Motor neuron (in vitro differentiated cells): ENCODE measurements around the gene TMEM121B. TPM values are rescaled to one million over a fixed set of nuclear protein-coding genes. Genes with fewer than 3 reads are reported as not detected.

Experiments
- ATAC-seq, 8 experiments: fragments of 200-7000 bp; cut with Tn5 transposase; replicated peaks in 6 of 8; 2 replicates each; pipeline ENCODE4 v1.8.0; 2021; ENCODE audit warnings: mild to moderate bottlenecking in 8 of 8, moderate library complexity in 8 of 8
- H3K27ac ChIP-seq, 2 donors: fragments of 250-450 bp; sonication (Bioruptor Pico); 2 replicates each; pipeline ENCODE4 v1.9.0; 2021; ENCODE audit warnings: antibody characterized with exemption in 2 of 2, mild to moderate bottlenecking in 2 of 2, moderate library complexity in 1 of 2
- H3K4me1 ChIP-seq, 2 donors: fragments of 250-450 bp; sonication (Bioruptor Pico); replicated peaks in 1 of 2; 2 replicates each; pipeline ENCODE4 v1.6.1; 2021; ENCODE audit warnings: antibody characterized with exemption in 2 of 2, mild to moderate bottlenecking in 2 of 2, moderate library complexity in 1 of 2
- H3K4me3 ChIP-seq, 5 donors: fragments of 250-450 bp; sonication (Bioruptor Pico); 2 replicates each; pipeline ENCODE4 v1.9.0; 2021; ENCODE audit warnings: antibody characterized with exemption in 5 of 5, mild to moderate bottlenecking in 5 of 5, moderate library complexity in 4 of 5
- WGBS, 10 experiments: fragments of 450-650 bp; shearing (Covaris generic); methylation state at CpG; one replicate each; pipeline ENCODE4 v1.0.0; 2022; 5-methylcytosine and 5-hydroxymethylcytosine counted together
- in situ Hi-C, 9 experiments: fragments of 400-800 bp; cut with MboI; loops; one replicate each; pipeline ENCODE4 v1.15.0; 2021; ENCODE audit warnings: low sequenced_read_pairs in 9 of 9, low pct_unique_long_range_greater_than_20kb in 2 of 9; ENCODE audit not compliant: unreplicated experiment in 9 of 9
- total RNA-seq, 8 experiments: library from RNA; unstranded; fragments of 300-600 nt; gene quantifications; 2 replicates each; pipeline versions ENCODE4 v1.2.3 to v1.2.4, GENCODE V29; 2022

Gene TMEM121B
- total RNA-seq, 8 experiments from 2014 or later: 0.15 to 10.3 (median 4.9) TPM

DNA sequence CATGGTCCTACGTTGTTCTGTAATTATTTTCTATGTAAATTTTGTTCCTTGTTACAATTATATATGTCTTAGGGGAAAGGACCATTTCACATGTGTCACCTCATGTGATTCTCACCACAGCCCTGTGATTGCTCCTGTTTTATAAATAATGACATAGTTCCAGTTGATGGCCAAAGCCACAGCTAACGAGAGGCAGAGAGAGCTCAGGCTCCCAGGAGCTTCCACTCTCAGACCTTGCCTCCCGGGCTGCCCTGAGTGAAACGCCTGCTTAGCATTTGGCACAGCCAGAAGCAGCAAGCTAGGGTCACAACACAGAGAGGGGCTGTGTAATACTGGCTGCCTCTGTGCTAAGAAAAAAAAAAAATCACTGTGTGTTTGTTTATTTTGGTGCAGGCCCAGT, 5.9 kb downstream of the TMEM121B start:
- ATAC-seq: peak in 5 of 8 experiments; percentile 18 to 66 (median 63)
- in situ Hi-C loops: no loop called here
- WGBS, 10 experiments: 16 to 78% (median 47%) methylated on average over 1 to 4 of the region's 4 CpGs; no CpG with 5 or more reads in 3 of the 10 experiments
- H3K27ac ChIP-seq: no peak overlapping the region
- peaks cover 7 to 31% of the 10 kb centered on the region in 2 donors for H3K4me1 ChIP-seq
- no peak overlapping the region for H3K4me3 ChIP-seq

DNA sequence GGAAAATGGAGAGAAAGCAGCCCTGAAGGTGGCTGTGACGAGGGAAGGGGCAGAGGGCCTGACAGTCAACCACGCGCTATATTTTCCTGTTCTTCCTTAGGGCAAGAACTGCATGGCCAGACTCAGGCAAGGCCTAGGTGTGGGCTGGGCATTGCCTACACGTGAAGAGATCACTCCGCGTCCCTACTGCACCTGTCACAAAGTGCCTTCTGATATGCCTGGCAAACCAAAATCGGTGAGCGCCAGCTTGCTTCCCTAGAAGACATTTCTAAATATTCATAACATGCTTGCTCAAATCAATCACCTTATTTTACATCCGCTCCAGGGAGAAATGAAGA, 6.3 kb downstream of the TMEM121B start:
- ATAC-seq: peak in 1 of 8 experiments; percentile 3
- Histone ChIP-seq H3K4me3 (no peak overlapping the region), H3K4me1 (peaks cover 7 to 31% of the 10 kb centered on the region in 2 donors), H3K27ac (no peak overlapping the region)
- WGBS, 10 experiments: 68 to 100% (median 86%) methylated on average over 2 to 8 of the region's 9 CpGs; no CpG with 5 or more reads in 2 of the 10 experiments
- in situ Hi-C loops: no loop called here

DNA sequence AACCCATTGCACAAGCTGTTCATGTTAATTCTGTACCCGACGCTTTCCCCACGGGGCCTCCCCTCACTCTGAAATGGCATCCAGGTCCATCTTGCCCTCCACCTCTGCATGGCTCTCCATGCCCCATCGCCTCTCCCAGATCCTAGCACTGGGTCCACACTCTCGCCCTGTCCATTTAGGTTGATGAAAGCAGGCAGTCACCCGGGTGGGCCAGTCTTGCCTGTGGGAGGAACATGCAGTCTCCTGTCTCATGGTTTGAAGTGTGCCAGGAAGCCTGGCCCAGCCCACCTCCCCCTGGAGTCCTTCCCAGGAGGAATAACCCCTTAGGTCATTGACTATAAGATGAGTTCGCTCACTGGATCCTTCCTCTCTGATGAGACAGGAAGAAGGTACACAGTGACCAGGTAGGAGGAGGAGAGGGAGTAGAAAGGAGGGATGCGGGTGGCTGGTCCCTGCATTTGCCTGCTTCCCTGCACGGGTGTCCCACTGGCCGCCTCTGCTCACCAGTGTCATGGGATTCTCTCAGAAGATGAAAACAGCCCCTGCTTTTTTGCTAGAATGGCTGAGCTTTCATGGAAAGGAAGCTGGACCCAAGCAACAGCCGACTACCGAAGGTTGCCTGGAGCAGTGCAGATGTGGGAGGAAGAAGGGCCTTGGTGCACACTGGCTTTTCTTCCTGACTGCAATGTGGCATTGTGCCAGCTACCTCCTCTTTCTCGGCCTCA, 6.8 kb downstream of the TMEM121B start:
- H3K27ac ChIP-seq: no peak overlapping the region
- no peak overlapping the region for H3K4me3 ChIP-seq
- in situ Hi-C loops: no loop called here
- H3K4me1 ChIP-seq: peaks cover 7 to 28% of the 10 kb centered on the region in 2 donors
- no peak for ATAC-seq
- WGBS, 10 experiments: 50 to 93% (median 78%) methylated on average over 1 to 9 of the region's 13 CpGs; no CpG with 5 or more reads in 5 of the 10 experiments

DNA sequence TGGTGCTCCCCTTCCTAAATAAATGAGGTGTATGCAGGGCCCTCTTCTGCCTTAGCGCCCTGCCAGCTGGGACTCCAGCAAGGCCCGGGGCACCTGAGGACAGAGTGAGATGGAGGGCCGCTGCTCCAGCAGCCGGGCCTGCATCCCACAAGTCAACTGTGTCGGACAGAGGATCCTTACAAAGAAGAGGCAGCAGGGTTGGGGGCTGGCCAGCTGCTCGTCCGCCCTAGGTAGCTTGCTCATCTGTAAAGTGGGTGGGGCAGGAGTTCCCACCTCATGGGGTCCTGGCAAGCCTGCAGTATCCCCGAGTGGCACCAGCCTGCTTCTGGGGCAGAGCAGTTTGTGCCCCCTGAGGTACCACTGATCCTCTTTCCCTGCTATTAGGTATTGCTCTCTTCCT, 7.6 kb downstream of the TMEM121B start:
- Histone ChIP-seq H3K4me1 (peaks cover 7 to 21% of the 10 kb centered on the region in 2 donors), H3K27ac (no peak overlapping the region), H3K4me3 (no peak overlapping the region)
- no peak for ATAC-seq
- in situ Hi-C loops: no loop called here
- WGBS, 10 experiments: 62 to 85% (median 79%) methylated on average over 1 to 4 of the region's 8 CpGs; no CpG with 5 or more reads in 5 of the 10 experiments

DNA sequence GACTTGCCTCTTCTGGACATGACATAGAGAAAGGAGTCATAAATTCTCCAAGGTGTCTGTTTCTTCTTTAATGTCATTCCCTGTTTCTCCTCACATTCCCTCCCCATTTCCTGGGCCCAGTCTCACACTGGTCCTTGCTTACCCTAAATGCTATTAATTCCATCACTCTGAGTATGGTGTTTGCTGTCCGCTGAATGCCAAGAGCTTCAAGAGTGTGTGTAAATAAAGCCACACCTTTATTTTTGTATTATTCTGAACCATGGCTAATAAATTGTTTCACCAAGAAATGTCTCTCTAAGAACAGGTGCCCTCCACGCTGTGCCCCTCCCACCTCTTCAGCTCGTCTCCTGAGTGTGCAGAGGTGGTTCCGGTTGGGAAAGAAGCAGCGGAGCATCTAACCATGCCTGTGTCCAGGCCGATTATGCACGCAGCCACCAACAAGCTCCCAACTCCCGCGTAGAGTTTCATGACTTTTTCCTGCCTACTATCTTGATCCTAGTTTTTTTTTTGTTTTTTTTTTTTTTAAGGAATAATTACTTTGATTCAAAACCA, 8.6 kb downstream of the TMEM121B start:
- in situ Hi-C loops: no loop called here
- H3K4me1 ChIP-seq: peaks cover 7 to 11% of the 10 kb centered on the region in 2 donors
- ATAC-seq: no peak
- no peak overlapping the region for H3K27ac ChIP-seq
- H3K4me3 ChIP-seq: no peak overlapping the region
- WGBS, 10 experiments: 53 to 93% (median 77%) methylated on average over 2 to 9 of the region's 9 CpGs; no CpG with 5 or more reads in 1 of the 10 experiments

DNA sequence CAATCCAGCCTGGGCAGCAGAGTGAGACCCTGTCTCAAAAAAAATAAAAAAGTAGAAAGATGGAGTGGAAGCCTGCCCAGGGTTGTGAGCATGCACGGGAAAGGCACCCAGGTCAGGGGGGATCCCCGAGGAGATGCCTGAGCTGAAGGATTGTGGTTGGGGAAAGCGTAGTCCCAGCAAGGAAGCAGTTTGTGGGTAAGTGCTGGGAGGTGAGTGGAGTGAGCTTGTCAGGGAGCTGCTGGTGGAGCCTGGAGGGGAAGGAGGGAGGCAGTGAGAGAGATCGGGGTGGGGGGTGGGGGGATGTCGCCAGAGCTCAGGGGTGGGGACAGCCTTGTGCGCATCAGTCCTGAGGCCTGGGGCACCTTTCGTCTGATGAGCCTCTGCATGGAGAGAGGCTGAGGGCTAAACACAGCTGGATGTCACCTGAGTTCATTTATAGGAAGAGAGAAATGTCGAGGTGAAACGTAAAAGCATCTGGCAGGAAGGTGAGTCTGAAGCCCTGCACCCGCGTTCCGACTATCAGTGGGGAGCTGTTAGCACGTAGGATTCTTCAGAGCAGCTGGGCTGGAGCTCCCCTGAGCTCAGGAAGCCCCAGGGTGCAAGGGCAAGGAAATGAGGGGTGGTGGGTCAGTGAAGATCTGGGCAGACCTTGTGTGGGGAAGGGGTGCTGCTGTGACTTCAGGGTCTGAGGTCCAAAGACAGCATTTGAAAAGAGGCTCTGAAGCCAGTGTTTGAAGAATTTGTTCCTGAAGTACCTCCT, 10.2 kb downstream of the TMEM121B start:
- in situ Hi-C loops: no loop called here
- Histone ChIP-seq H3K27ac (no peak overlapping the region), H3K4me1 (peaks cover 0 to 7% of the 10 kb centered on the region in 2 donors), H3K4me3 (no peak overlapping the region)
- no peak for ATAC-seq
- 20 to 100% (median 68%) methylated on average over 1 to 6 of the region's 13 CpGs; no CpG with 5 or more reads in 5 of the 10 experiments for WGBS, 10 experiments

DNA sequence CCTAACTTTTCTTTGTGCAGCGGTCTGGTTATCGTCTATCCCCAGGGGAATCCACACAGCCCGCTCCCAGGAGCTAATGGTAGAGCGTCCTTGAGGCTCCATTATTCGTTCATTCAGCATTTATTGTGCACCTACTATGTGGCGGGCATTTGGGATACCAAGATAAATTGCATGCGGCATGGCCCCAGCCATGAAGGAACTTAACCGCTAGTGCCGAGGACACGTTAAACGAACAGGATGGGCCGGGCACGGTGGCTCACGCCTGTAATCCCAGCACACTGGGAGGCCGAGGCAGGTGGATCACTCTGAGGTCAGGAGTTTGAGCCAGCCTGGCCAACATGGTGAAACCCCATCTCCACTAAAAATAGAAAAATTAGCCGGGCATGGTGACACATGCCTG, 11.2 kb downstream of the TMEM121B start:
- in situ Hi-C loops: no loop called here
- Histone ChIP-seq H3K27ac (no peak overlapping the region), H3K4me3 (no peak overlapping the region), H3K4me1 (peaks cover 0 to 3% of the 10 kb centered on the region in 2 donors)
- no peak for ATAC-seq
- WGBS, 10 experiments: 80 to 100% (median 89%) methylated on average over 1 to 11 of the region's 16 CpGs; no CpG with 5 or more reads in 5 of the 10 experiments

DNA sequence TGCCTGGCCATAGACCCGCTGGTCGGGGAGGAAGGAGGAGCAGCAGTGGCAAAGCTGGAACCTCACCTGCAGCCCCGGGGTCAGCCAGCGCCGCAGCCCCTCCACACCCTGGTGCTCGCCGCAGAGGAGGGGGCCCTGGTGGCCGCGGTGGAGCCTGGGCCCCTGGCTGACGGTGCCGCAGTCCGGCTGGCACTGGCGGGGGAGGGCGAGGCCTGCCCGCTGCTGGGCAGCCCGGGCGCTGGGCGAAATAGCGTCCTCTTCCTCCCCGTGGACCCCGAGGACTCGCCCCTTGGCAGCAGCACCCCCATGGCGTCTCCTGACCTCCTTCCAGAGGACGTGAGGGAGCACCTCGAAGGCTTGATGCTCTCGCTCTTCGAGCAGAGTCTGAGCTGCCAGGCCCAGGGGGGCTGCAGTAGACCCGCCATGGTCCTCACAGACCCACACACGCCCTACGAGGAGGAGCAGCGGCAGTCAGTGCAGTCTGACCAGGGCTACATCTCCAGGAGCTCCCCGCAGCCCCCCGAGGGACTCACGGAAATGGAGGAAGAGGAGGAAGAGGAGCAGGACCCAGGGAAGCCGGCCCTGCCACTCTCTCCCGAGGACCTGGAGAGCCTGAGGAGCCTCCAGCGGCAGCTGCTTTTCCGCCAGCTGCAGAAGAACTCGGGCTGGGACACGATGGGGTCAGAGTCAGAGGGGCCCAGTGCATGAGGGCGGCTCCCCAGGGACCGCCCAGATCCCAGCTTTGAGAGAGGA, 11.9 kb downstream of the TMEM121B start:
- Histone ChIP-seq H3K27ac (no peak overlapping the region), H3K4me1 (no peaks in the 10 kb centered on the region), H3K4me3 (no peak overlapping the region)
- 57 to 89% (median 83%) methylated on average over 3 to 6 of the region's 42 CpGs; no CpG with 5 or more reads in 6 of the 10 experiments for WGBS, 10 experiments
- no peak for ATAC-seq
- in situ Hi-C loops: no loop called here

DNA sequence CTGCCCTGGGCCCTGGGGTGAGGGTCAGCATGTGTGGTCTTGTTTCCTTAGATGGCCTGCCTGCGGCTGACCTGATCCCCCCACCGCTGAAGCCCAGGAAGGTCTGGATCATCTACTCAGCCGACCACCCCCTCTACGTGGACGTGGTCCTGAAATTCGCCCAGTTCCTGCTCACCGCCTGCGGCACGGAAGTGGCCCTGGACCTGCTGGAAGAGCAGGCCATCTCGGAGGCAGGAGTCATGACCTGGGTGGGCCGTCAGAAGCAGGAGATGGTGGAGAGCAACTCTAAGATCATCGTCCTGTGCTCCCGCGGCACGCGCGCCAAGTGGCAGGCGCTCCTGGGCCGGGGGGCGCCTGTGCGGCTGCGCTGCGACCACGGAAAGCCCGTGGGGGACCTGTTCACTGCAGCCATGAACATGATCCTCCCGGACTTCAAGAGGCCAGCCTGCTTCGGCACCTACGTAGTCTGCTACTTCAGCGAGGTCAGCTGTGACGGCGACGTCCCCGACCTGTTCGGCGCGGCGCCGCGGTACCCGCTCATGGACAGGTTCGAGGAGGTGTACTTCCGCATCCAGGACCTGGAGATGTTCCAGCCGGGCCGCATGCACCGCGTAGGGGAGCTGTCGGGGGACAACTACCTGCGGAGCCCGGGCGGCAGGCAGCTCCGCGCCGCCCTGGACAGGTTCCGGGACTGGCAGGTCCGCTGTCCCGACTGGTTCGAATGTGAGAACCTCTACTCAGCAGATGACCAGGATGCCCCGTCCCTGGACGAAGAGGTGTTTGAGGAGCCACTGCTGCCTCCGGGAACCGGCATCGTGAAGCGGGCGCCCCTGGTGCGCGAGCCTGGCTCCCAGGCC, 12.7 kb downstream of the TMEM121B start:
- Histone ChIP-seq H3K4me1 (no peaks in the 10 kb centered on the region), H3K4me3 (no peak overlapping the region), H3K27ac (no peak overlapping the region)
- no peak for ATAC-seq
- whole genome bisulfite sequencing, 10 experiments: 87 to 100% (median 94%) methylated on average over 2 to 20 of the region's 66 CpGs; no CpG with 5 or more reads in 4 of the 10 experiments
- in situ Hi-C loops: no loop called here

DNA sequence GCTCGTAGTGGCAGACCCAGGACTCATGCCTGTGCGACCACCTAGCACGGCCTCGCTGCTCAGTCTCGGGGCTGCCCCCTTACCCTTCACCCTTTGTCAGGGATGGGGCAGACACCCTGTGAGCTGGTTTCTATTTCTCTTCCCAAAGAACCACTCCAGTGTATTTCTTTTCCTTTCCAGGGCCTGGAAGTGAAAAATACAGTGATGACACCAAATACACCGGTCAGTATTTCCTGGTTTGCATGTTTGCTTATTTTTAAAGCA, 13.7 kb downstream of the TMEM121B start:
- 80 to 100% (median 93%) methylated on average over 1 to 6 of the region's 6 CpGs; no CpG with 5 or more reads in 3 of the 10 experiments for WGBS, 10 experiments
- in situ Hi-C loops: no loop called here
- Histone ChIP-seq H3K4me3 (no peak overlapping the region), H3K4me1 (no peaks in the 10 kb centered on the region), H3K27ac (no peak overlapping the region)
- no peak for ATAC-seq

DNA sequence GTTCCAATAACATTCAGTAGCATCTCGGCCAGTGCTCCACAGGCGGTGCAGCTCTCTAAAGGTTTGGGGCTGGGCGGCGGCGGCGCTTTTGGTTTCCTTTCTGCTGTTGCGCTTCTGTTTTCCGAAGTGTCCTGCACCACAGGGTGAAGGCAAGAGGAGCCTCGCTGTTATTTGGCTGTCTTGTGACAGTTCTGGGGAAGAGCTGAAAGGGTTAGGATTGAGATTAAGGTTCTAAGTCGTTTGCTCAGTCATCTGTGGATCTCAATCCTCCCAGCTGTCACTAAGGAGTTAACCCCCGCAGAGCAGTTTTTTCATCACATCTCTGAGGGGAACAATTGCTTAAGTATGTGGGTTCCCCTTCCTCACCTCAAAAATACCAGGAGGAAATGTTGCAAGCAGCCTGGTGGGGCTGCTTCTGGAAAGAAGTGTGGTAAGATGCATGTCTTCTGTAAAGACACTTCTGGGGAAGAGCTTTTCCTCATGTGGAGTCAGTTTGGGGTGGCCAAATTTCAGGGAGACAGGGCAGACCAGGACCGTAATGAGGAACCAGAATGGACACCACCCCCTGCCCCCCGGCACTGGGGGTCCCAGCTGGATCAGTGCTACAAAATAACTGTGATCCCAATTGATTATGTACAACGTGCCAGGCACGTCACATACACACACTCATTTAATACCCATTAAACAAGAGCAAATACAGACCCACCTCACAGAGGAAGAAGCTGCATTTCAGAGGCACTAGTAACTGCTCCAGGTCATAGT, 14.2 kb downstream of the TMEM121B start:
- H3K4me3 ChIP-seq: no peak overlapping the region
- no peak overlapping the region for H3K27ac ChIP-seq
- no peaks in the 10 kb centered on the region for H3K4me1 ChIP-seq
- 60 to 100% (median 86%) methylated on average over 1 to 12 of the region's 15 CpGs; no CpG with 5 or more reads in 4 of the 10 experiments for WGBS, 10 experiments
- in situ Hi-C loops: no loop called here
- ATAC-seq: no peak
